CD4-positive, alpha-beta T cell (primary cell): ENCODE measurements around the gene RAD18. TPM values are rescaled to one million over a fixed set of nuclear protein-coding genes. Genes with fewer than 3 reads are reported as not detected.

Experiments used
- ATAC-seq: fragments of 200-7000 bp; cut with Tn5 transposase; one replicate; pipeline ENCODE4 v1.10.0; 2022; ENCODE audit warnings: mild to moderate bottlenecking; ENCODE audit not compliant: poor library complexity
- CTCF ChIA-PET: fragments of 350-600 bp; sonication (Branson Sonifier 250); formaldehyde crosslinking; loops from one replicate; lab custom pipeline; 2021; ENCODE audit warnings: antibody characterized with exemption, inconsistent platforms; lab: Charles Lee
- POLR2A ChIA-PET: fragments of 350-600 bp; sonication (Branson Sonifier 250); formaldehyde crosslinking; loops from one replicate; lab custom pipeline; 2021; ENCODE audit warnings: antibody characterized with exemption, inconsistent platforms; lab: Charles Lee
- DNase-seq, 14 experiments: peaks; one replicate each; pipeline ENCODE4 v3.0.0-alpha.2; 2013 to 2020; ENCODE audit warnings: mixed read lengths in 2 of 14
- H3K27ac ChIP-seq, 2 donors: one replicate each; pipeline versions ENCODE4 v1.5.1 to v1.7.0; 2013; ENCODE audit warnings: low read length in 2 of 2, low read depth in 1 of 2, mild to moderate bottlenecking in 1 of 2
- H3K27me3 ChIP-seq, 2 experiments: 1 replicate in 1 of 2; 2 replicates in 1 of 2; pipeline versions ENCODE4 v1.6.1 to v1.7.0; 2013; ENCODE audit warnings: low read length in 2 of 2, control low read depth in 1 of 2, mild to moderate bottlenecking in 1 of 2, moderate library complexity in 1 of 2; ENCODE audit not compliant: insufficient read depth in 2 of 2, control insufficient read depth in 1 of 2
- H3K36me3 ChIP-seq: one replicate; pipeline ENCODE4 v1.6.1; 2013; ENCODE audit warnings: low read length, control low read depth; ENCODE audit not compliant: insufficient read depth
- H3K4me1 ChIP-seq: one replicate; pipeline ENCODE4 v1.6.1; 2013; ENCODE audit warnings: low read length, control low read depth; ENCODE audit not compliant: insufficient read depth
- H3K4me3 ChIP-seq: one replicate; pipeline ENCODE4 v1.5.1; 2013; ENCODE audit warnings: mild to moderate bottlenecking, low read length, moderate library complexity
- H3K9me3 ChIP-seq, 2 experiments: 1 replicate in 1 of 2; 2 replicates in 1 of 2; pipeline versions ENCODE4 v1.6.1 to v1.7.0; 2013; ENCODE audit warnings: low read length in 2 of 2, mild to moderate bottlenecking in 2 of 2, control low read depth in 1 of 2, moderate library complexity in 1 of 2; ENCODE audit not compliant: control insufficient read depth in 1 of 2, insufficient read depth in 1 of 2
- H3K27ac Mint-ChIP-seq: one replicate; pipeline ENCODE4 v1.8.0; 2020; ENCODE audit warnings: mixed read lengths
- H3K27me3 Mint-ChIP-seq: one replicate; pipeline ENCODE4 v1.8.0; 2021; ENCODE audit warnings: mixed read lengths
- H3K36me3 Mint-ChIP-seq: one replicate; pipeline ENCODE4 v1.8.0; 2021; ENCODE audit warnings: low read depth, mixed read lengths
- H3K4me1 Mint-ChIP-seq: one replicate; pipeline ENCODE4 v1.8.0; 2021; ENCODE audit warnings: low read depth, mixed read lengths
- H3K4me3 Mint-ChIP-seq: one replicate; pipeline ENCODE4 v1.8.0; 2020; ENCODE audit warnings: mild to moderate bottlenecking, mixed read lengths
- H3K9me3 Mint-ChIP-seq: one replicate; pipeline ENCODE4 v1.8.0; 2020; ENCODE audit warnings: mixed read lengths
- intact Hi-C, 2 experiments: fragments of 100-400 bp; cut with DNase I in 1 of 2; cut with micrococcal nuclease in 1 of 2; formaldehyde crosslinking; loops; one replicate each; pipeline versions ENCODE4 v1.15.1 to v1.9.0; 2023 to 2025; cut with DNase I, micrococcal nuclease
- total RNA-seq, 174 experiments: library from RNA in 2 of 174; stranded (reverse) in 2 of 174; gene quantifications; one replicate each; pipeline ENCODE4 v1.2.3 and lab custom pipeline; 2021 to 2026
- TF ChIP-seq, protein P1 (sequence below): fragments of 200-600 bp; IDR thresholded peaks from one replicate; pipeline ENCODE4 v1.8.0; 2022; ENCODE audit warnings: antibody characterized with exemption, mild to moderate bottlenecking

The RAD18 gene
- total RNA-seq, 2 experiments from 2014 or later = 9.6 to 10.0 TPM

DNA sequence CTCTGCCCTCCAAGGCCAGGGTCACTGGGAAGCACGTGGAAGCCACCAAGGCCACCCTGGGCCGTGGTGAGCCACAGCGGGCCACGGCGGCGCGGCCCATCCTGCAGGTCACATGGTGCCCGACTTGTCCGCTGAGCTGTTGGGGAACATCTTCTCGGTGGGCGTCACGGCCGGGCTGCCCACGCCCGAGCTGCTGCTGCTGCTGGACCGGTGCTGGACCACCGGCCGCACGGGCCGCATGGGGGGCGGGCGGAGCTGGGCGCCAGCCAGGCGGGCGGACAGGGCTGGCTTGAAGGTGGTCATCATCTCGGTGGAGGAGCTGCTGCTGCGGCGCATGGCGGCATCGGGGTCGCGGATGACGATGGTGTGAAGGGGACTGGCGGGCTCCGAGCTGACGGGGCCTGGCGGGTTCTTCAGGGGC, 22.1 kb upstream of the RAD18 start:
- ChIA-PET POLR2A (no interaction called here), CTCF (no interaction called here)
- H3K27me3 ChIP-seq = no peaks in the 10 kb centered on the region
- DNase-seq (no peak), ATAC-seq (no peak)
- H3K9me3 ChIP-seq = peaks cover 0 to 5% of the 10 kb centered on the region in 2 experiments
- Mint-ChIP-seq H3K4me1 (peaks cover 5% of the 10 kb centered on the region), H3K27ac (no peak overlapping the region), H3K9me3 (no peaks in the 10 kb centered on the region), H3K36me3 (no peaks in the 10 kb centered on the region), H3K27me3 (no peaks in the 10 kb centered on the region), H3K4me3 (no peak overlapping the region)
- no peak overlapping the region for H3K27ac ChIP-seq
- H3K4me1 ChIP-seq = peaks cover 4% of the 10 kb centered on the region
- no peaks in the 10 kb centered on the region for H3K36me3 ChIP-seq
- TF ChIP-seq, protein P1, sequence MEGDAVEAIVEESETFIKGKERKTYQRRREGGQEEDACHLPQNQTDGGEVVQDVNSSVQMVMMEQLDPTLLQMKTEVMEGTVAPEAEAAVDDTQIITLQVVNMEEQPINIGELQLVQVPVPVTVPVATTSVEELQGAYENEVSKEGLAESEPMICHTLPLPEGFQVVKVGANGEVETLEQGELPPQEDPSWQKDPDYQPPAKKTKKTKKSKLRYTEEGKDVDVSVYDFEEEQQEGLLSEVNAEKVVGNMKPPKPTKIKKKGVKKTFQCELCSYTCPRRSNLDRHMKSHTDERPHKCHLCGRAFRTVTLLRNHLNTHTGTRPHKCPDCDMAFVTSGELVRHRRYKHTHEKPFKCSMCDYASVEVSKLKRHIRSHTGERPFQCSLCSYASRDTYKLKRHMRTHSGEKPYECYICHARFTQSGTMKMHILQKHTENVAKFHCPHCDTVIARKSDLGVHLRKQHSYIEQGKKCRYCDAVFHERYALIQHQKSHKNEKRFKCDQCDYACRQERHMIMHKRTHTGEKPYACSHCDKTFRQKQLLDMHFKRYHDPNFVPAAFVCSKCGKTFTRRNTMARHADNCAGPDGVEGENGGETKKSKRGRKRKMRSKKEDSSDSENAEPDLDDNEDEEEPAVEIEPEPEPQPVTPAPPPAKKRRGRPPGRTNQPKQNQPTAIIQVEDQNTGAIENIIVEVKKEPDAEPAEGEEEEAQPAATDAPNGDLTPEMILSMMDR = no peak
- no peak overlapping the region for H3K4me3 ChIP-seq
- intact Hi-C loops = no loop called here

DNA sequence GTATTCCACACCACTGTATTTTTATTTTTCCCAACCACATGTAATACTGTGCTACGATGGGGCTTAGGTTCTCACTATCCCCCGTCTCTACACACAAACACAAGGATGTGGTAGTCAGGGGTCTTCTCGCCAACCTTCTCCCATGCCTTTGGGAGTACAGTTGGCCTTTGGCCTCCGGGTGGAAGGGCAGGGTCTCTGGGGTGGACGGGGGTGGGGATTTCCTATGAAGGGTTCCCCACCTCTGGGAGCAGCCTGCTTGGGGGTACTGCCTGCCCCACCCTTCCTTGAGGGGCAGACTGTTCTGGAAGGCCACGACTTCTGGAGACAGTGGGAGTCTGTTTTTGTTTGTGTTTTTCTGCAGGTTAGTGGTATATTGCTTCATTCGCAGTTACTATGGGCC, 21.3 kb upstream of the RAD18 start:
- ChIA-PET CTCF (no interaction called here), POLR2A (no interaction called here)
- no peaks in the 10 kb centered on the region for H3K36me3 Mint-ChIP-seq
- H3K27ac ChIP-seq = no peak overlapping the region
- TF ChIP-seq, protein P1 = no peak
- H3K9me3 ChIP-seq = peaks cover 0 to 2% of the 10 kb centered on the region in 2 experiments
- DNase-seq = no peak
- peaks cover 5% of the 10 kb centered on the region for H3K4me1 Mint-ChIP-seq
- H3K4me3 Mint-ChIP-seq = no peak overlapping the region
- ATAC-seq = no peak
- no peaks in the 10 kb centered on the region for H3K36me3 ChIP-seq
- H3K27me3 ChIP-seq = no peaks in the 10 kb centered on the region
- no peaks in the 10 kb centered on the region for H3K9me3 Mint-ChIP-seq
- H3K4me1 ChIP-seq = peaks cover 4% of the 10 kb centered on the region
- peaks cover 4% of the 10 kb centered on the region for H3K27me3 Mint-ChIP-seq
- no peak overlapping the region for H3K4me3 ChIP-seq
- no peak overlapping the region for H3K27ac Mint-ChIP-seq
- intact Hi-C loops = no loop called here

DNA sequence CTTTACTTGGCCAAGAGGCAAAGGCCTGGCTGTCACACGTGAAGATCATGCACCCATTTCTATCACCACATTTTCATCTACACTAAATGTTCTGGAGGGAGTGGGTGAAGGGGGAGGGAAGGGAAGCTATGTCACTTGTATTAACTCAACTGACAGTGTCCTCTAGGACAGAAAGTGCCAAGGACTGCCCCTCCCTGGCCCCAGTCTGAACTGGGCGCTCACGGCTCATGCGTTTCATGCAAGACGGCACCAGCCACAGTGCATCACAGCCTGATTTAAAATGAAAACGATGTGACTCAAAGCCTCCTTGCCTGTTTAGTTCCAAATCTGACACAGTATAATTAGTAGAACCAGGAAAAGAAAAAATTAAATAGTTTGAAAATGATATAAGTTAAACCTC, 20.8 kb upstream of the RAD18 start:
- Histone ChIP-seq H3K36me3 (no peaks in the 10 kb centered on the region), H3K9me3 (peaks cover 0 to 6% of the 10 kb centered on the region in 2 experiments), H3K27ac (no peak overlapping the region), H3K27me3 (no peaks in the 10 kb centered on the region), H3K4me3 (no peak overlapping the region), H3K4me1 (peaks cover 4% of the 10 kb centered on the region)
- ChIA-PET CTCF (no interaction called here), POLR2A (no interaction called here)
- Mint-ChIP-seq H3K4me3 (no peak overlapping the region), H3K4me1 (peaks cover 5% of the 10 kb centered on the region), H3K27me3 (peaks cover 7% of the 10 kb centered on the region), H3K9me3 (no peaks in the 10 kb centered on the region), H3K27ac (no peak overlapping the region), H3K36me3 (no peaks in the 10 kb centered on the region)
- ATAC-seq = no peak
- intact Hi-C loops = no loop called here
- TF ChIP-seq, protein P1 = no peak
- no peak for DNase-seq
